ENCODE measurements around the gene TMEM138. TPM values are rescaled to one million over a fixed set of nuclear protein-coding genes. Genes with fewer than 3 reads are reported as not detected.

The TMEM138 gene
- total RNA-seq, 1 donor from 2014 or later, result 68.4 TPM

GRCh38 chr11:61334434-61335354 is 27.5 kb upstream of the TMEM138 start:
- Mint-ChIP-seq H3K36me3 (ENCODE audit: low read depth) (peaks cover 15% of the 10 kb centered on the region), H3K27me3 (ENCODE audit: insufficient read depth) (no peaks in the 10 kb centered on the region), H3K4me3 (peak overlapping the region; percentile 93), H3K4me1 (ENCODE audit: low read depth) (peaks cover 53% of the 10 kb centered on the region), H3K9me3 (no peaks in the 10 kb centered on the region), H3K27ac (peak overlapping the region; percentile 97)
- no peak for DNase-seq (ENCODE audit: low spot score)
- intact Hi-C loops (cut with micrococcal nuclease), result loop anchor here (10.0 kb wide), 2 partner anchors 80 to 180 kb away; no protein-coding TSS in a partner anchor

GRCh38 chr11:61335355-61335710 is 26.8 kb upstream of the TMEM138 start:
- intact Hi-C loops (cut with micrococcal nuclease), result loop anchor here (10.0 kb wide), 2 partner anchors 81 to 179 kb away; no protein-coding TSS in a partner anchor

GRCh38 chr11:61336171-61336935 is 25.8 kb upstream of the TMEM138 start:
- Mint-ChIP-seq H3K4me3 (no peak overlapping the region), H3K27me3 (ENCODE audit: insufficient read depth) (no peaks in the 10 kb centered on the region), H3K9me3 (no peaks in the 10 kb centered on the region), H3K27ac (peak overlapping the region; percentile 63), H3K4me1 (ENCODE audit: low read depth) (peaks cover 37% of the 10 kb centered on the region), H3K36me3 (ENCODE audit: low read depth) (peaks cover 5% of the 10 kb centered on the region)
- DNase-seq (ENCODE audit: low spot score), result peak; percentile 78
- intact Hi-C loops (cut with micrococcal nuclease), result loop anchor here (1.0 to 10.0 kb wide), 6 partner anchors 49 to 178 kb away; partner anchors contain the start of genes CPSF7 and TMEM216

More at GRCh38 chr11:61335355-61335710, 26.8 kb upstream of the TMEM138 start:
- peak overlapping the region; percentile 26 for H3K4me3 Mint-ChIP-seq
- DNase-seq (ENCODE audit: low spot score), result no peak
- peak overlapping the region; percentile 65 for H3K27ac Mint-ChIP-seq
- no peaks in the 10 kb centered on the region for H3K9me3 Mint-ChIP-seq
- peaks cover 47% of the 10 kb centered on the region for H3K4me1 Mint-ChIP-seq (ENCODE audit: low read depth)
- no peaks in the 10 kb centered on the region for H3K27me3 Mint-ChIP-seq (ENCODE audit: insufficient read depth)
- H3K36me3 Mint-ChIP-seq (ENCODE audit: low read depth), result peaks cover 9% of the 10 kb centered on the region

- Mint-ChIP-seq H3K27me3 (ENCODE audit: insufficient read depth) (no peaks in the 10 kb centered on the region), H3K4me3 (no peak overlapping the region), H3K9me3 (no peaks in the 10 kb centered on the region), H3K36me3 (ENCODE audit: low read depth) (no peaks in the 10 kb centered on the region), H3K27ac (no peak overlapping the region), H3K4me1 (ENCODE audit: low read depth) (peaks cover 27% of the 10 kb centered on the region)
- intact Hi-C loops (cut with micrococcal nuclease), result loop anchor here (10.0 kb wide), 2 partner anchors 83 to 177 kb away; no protein-coding TSS in a partner anchor
- no peak for DNase-seq (ENCODE audit: low spot score)
These were observed 24.3 kb upstream of the TMEM138 start for GRCh38 chr11:61337706-61338470.

- no peaks in the 10 kb centered on the region for H3K36me3 Mint-ChIP-seq (ENCODE audit: low read depth)
- no peaks in the 10 kb centered on the region for H3K9me3 Mint-ChIP-seq
- intact Hi-C loops (cut with micrococcal nuclease), result loop anchor here (10.0 kb wide), 2 partner anchors 84 to 176 kb away; no protein-coding TSS in a partner anchor
These were observed 23.2 kb upstream of the TMEM138 start for GRCh38 chr11:61338783-61339489.

GRCh38 chr11:61339490-61339878 is 22.7 kb upstream of the TMEM138 start:
- Mint-ChIP-seq H3K4me3 (no peak overlapping the region), H3K27me3 (ENCODE audit: insufficient read depth) (no peaks in the 10 kb centered on the region), H3K36me3 (ENCODE audit: low read depth) (no peaks in the 10 kb centered on the region), H3K27ac (no peak overlapping the region), H3K4me1 (ENCODE audit: low read depth) (peaks cover 14% of the 10 kb centered on the region), H3K9me3 (no peaks in the 10 kb centered on the region)
- intact Hi-C loops (cut with micrococcal nuclease), result loop anchor here (10.0 kb wide), 2 partner anchors 85 to 175 kb away; no protein-coding TSS in a partner anchor
- DNase-seq (ENCODE audit: low spot score), result no peak

More at GRCh38 chr11:61338783-61339489, 23.2 kb upstream of the TMEM138 start:
- Mint-ChIP-seq H3K4me1 (ENCODE audit: low read depth) (peaks cover 20% of the 10 kb centered on the region), H3K27me3 (ENCODE audit: insufficient read depth) (no peaks in the 10 kb centered on the region), H3K27ac (no peak overlapping the region), H3K4me3 (no peak overlapping the region)
- DNase-seq (ENCODE audit: low spot score), result no peak

GRCh38 chr11:61340979-61341378 is 21.2 kb upstream of the TMEM138 start:
- Mint-ChIP-seq H3K36me3 (ENCODE audit: low read depth) (peaks cover 3% of the 10 kb centered on the region), H3K9me3 (no peaks in the 10 kb centered on the region), H3K4me3 (no peak overlapping the region), H3K27me3 (ENCODE audit: insufficient read depth) (no peaks in the 10 kb centered on the region), H3K4me1 (ENCODE audit: low read depth) (peaks cover 6% of the 10 kb centered on the region), H3K27ac (no peak overlapping the region)
- DNase-seq (ENCODE audit: low spot score), result no peak
- intact Hi-C loops (cut with micrococcal nuclease), result no loop called here

GRCh38 chr11:61341706-61342105 is 20.5 kb upstream of the TMEM138 start:
- H3K4me1 Mint-ChIP-seq (ENCODE audit: low read depth), result no peaks in the 10 kb centered on the region
- no peaks in the 10 kb centered on the region for H3K9me3 Mint-ChIP-seq
- peaks cover 3% of the 10 kb centered on the region for H3K36me3 Mint-ChIP-seq (ENCODE audit: low read depth)
- intact Hi-C loops (cut with micrococcal nuclease), result no loop called here
- no peak overlapping the region for H3K27ac Mint-ChIP-seq
- no peak for DNase-seq (ENCODE audit: low spot score)
- no peak overlapping the region for H3K4me3 Mint-ChIP-seq
- no peaks in the 10 kb centered on the region for H3K27me3 Mint-ChIP-seq (ENCODE audit: insufficient read depth)

GRCh38 chr11:61342207-61342803 is 19.9 kb upstream of the TMEM138 start:
- intact Hi-C loops (cut with micrococcal nuclease), result no loop called here
- no peak for DNase-seq (ENCODE audit: low spot score)
- Mint-ChIP-seq H3K9me3 (no peaks in the 10 kb centered on the region), H3K27ac (no peak overlapping the region), H3K4me3 (no peak overlapping the region), H3K36me3 (ENCODE audit: low read depth) (peaks cover 3% of the 10 kb centered on the region), H3K27me3 (ENCODE audit: insufficient read depth) (no peaks in the 10 kb centered on the region), H3K4me1 (ENCODE audit: low read depth) (no peaks in the 10 kb centered on the region)

GRCh38 chr11:61343792-61344745 is 18.1 kb upstream of the TMEM138 start:
- H3K4me1 Mint-ChIP-seq (ENCODE audit: low read depth), result no peaks in the 10 kb centered on the region
- no peaks in the 10 kb centered on the region for H3K27me3 Mint-ChIP-seq (ENCODE audit: insufficient read depth)
- H3K9me3 Mint-ChIP-seq, result no peaks in the 10 kb centered on the region
- H3K36me3 Mint-ChIP-seq (ENCODE audit: low read depth), result peaks cover 3% of the 10 kb centered on the region
- no peak overlapping the region for H3K4me3 Mint-ChIP-seq
- no peak for DNase-seq (ENCODE audit: low spot score)
- intact Hi-C loops (cut with micrococcal nuclease), result no loop called here
- no peak overlapping the region for H3K27ac Mint-ChIP-seq

- no peak for DNase-seq (ENCODE audit: low spot score)
- no peak overlapping the region for H3K4me3 Mint-ChIP-seq
- no peaks in the 10 kb centered on the region for H3K27me3 Mint-ChIP-seq (ENCODE audit: insufficient read depth)
- H3K9me3 Mint-ChIP-seq, result no peaks in the 10 kb centered on the region
- H3K27ac Mint-ChIP-seq, result no peak overlapping the region
- no peaks in the 10 kb centered on the region for H3K4me1 Mint-ChIP-seq (ENCODE audit: low read depth)
- H3K36me3 Mint-ChIP-seq (ENCODE audit: low read depth), result peaks cover 8% of the 10 kb centered on the region
- intact Hi-C loops (cut with micrococcal nuclease), result no loop called here
These were observed 17.0 kb upstream of the TMEM138 start for GRCh38 chr11:61345170-61345610.
